ENCODE results near the gene NDUFAF5.

NDUFAF5 gene

DNA sequence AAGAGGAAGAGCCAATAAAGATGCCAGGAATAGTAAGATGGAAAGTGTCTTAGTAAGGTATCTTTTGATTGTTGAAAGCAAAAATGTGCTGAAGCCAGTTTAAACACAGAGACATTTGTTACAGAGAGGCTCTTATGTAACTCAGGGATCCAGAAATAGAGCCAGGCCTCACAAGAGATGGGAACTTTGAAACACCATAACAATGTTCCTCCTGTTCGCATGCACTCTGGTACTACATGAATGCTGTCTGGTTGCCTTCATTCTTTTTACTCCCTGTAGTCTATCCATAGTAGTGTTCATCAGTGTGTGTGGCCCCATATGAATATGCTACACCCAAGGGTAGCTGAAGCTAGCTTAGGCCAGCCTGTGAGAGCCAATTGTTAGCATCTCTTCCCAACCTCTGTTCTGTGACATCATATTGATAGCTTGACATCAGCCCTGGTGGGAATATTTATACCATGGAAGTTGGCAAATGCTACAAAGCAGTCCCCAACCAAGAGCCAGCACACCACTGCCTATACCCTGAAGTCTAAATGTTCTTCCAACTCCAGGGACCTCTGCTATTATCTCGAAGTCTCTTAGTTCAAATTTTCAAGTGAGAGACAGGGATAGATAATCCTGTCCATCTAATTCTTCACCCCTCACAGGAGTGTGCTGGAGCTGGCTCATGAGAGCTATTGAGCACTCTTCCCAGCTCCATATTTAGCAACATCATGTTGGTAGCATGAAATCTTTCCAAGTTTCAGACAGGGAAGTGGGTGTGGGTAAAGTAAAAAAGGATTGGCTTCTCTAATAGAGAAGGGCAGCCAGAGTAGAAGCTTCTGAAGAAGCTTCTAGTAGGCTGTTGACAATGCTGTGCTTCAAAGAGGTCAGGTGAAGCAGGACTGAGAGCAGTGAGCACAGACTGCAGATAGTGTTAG is 7.0 kb downstream of the NDUFAF5 start:
- FAIRE-seq (no peak), DNase-seq (ENCODE audit: insufficient read length, low spot score) (no peak)
- TF ChIP-seq POU2F2 (IDR thresholded peaks at IDR 0.05; ENCODE audit: low read depth, low read length): no peak
- TF ChIP-seq POLR2AphosphoS5 (IDR thresholded peaks at IDR 0.05; ENCODE audit: low read depth, low read length): no peak
- TF ChIP-seq TAF1 (IDR thresholded peaks at IDR 0.05; ENCODE audit: low read depth, low read length): no peak
- TF ChIP-seq SPI1 (IDR thresholded peaks at IDR 0.05; ENCODE audit: low read depth, low read length): no peak
- no peak for TF ChIP-seq POLR2A (IDR thresholded peaks at IDR 0.05; ENCODE audit: low read depth, low read length)
- no peak for TF ChIP-seq PAX5 (IDR thresholded peaks at IDR 0.05; ENCODE audit: insufficient read depth, low read length, severe bottlenecking)

DNA sequence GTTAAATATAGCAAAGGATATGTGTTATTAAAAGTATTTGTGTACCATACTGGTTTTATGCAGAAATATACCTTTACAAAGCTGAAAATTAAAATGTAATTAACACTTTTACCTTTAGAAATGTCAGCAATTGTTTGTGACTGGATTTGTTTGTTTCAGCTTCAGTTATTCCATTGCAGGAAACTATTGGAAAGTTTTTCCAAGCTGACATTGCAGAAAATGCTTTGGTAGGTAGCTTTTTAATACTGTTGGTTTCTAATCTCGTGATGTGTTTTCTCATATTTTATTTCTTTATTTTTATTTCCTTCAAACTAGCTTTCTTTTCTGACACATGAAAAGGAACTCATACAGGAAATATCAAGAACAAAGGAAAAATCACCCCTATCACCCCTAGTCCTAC is 8.2 kb downstream of the NDUFAF5 start:
- FAIRE-seq: no peak
- no peak for TF ChIP-seq POLR2A (IDR thresholded peaks at IDR 0.05; ENCODE audit: low read depth, low read length)
- no peak for TF ChIP-seq SPI1 (IDR thresholded peaks at IDR 0.05; ENCODE audit: low read depth, low read length)
- no peak for TF ChIP-seq TAF1 (IDR thresholded peaks at IDR 0.05; ENCODE audit: low read depth, low read length)
- TF ChIP-seq PAX5 (IDR thresholded peaks at IDR 0.05; ENCODE audit: insufficient read depth, low read length, severe bottlenecking): no peak
- TF ChIP-seq POU2F2 (IDR thresholded peaks at IDR 0.05; ENCODE audit: low read depth, low read length): no peak
- TF ChIP-seq POLR2AphosphoS5 (IDR thresholded peaks at IDR 0.05; ENCODE audit: low read depth, low read length): no peak

DNA sequence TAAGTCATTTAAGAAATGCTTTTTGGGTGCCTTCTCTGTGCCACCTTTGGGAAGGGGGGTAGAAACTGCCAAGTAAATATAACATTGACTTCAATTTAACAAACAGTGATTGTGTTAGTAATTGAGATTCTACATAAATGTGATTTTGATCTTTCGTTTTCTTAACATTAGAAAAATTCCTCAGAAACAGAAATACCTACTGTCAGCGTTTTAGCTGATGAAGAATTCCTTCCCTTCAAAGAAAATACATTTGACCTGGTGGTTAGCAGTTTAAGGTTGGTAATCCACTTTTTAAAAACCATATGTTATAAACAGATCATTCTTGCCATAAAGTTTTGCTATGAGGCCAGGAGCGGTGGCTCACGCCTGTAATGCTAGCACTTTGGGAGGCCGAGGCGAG is 9.8 kb downstream of the NDUFAF5 start:
- DNase-seq (ENCODE audit: insufficient read length, low spot score): no peak
- no peak for TF ChIP-seq SPI1 (IDR thresholded peaks at IDR 0.05; ENCODE audit: low read depth, low read length)
- TF ChIP-seq TAF1 (IDR thresholded peaks at IDR 0.05; ENCODE audit: low read depth, low read length): no peak
- TF ChIP-seq PAX5 (IDR thresholded peaks at IDR 0.05; ENCODE audit: insufficient read depth, low read length, severe bottlenecking): no peak
- no peak for TF ChIP-seq POLR2AphosphoS5 (IDR thresholded peaks at IDR 0.05; ENCODE audit: low read depth, low read length)
- TF ChIP-seq POLR2A (IDR thresholded peaks at IDR 0.05; ENCODE audit: low read depth, low read length): no peak
- TF ChIP-seq POU2F2 (IDR thresholded peaks at IDR 0.05; ENCODE audit: low read depth, low read length): no peak
- FAIRE-seq: no peak

More for the DNA sequence above, 8.2 kb downstream of the NDUFAF5 start:
- no peak for DNase-seq (ENCODE audit: insufficient read length, low spot score)

DNA sequence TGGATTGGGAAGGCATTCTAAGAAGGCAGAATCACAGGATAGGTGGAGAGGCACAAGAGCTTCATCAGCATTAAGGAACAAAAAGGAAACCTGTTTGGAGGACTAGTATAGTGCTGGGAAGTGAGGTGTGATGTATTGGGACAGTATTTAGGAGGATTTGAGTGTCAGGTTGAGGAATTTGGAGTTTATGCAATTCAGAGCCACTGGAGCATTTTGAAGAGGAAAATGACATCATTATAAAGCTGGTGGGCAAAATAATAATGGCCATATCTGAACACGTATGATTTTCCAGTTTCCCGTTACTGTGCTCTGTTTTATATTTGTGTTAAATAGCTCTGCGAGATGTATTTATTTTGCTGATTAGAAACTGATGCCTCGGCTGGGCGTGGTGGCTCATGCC is 14.2 kb downstream of the NDUFAF5 start:
- DNase-seq (ENCODE audit: insufficient read length, low spot score): no peak
- no peak for FAIRE-seq
- TF ChIP-seq SPI1 (IDR thresholded peaks at IDR 0.05; ENCODE audit: low read depth, low read length) (no peak), TAF1 (IDR thresholded peaks at IDR 0.05; ENCODE audit: low read depth, low read length) (no peak), POLR2AphosphoS5 (IDR thresholded peaks at IDR 0.05; ENCODE audit: low read depth, low read length) (no peak), POLR2A (IDR thresholded peaks at IDR 0.05; ENCODE audit: low read depth, low read length) (no peak), POU2F2 (IDR thresholded peaks at IDR 0.05; ENCODE audit: low read depth, low read length) (no peak), PAX5 (IDR thresholded peaks at IDR 0.05; ENCODE audit: insufficient read depth, low read length, severe bottlenecking) (no peak)

DNA sequence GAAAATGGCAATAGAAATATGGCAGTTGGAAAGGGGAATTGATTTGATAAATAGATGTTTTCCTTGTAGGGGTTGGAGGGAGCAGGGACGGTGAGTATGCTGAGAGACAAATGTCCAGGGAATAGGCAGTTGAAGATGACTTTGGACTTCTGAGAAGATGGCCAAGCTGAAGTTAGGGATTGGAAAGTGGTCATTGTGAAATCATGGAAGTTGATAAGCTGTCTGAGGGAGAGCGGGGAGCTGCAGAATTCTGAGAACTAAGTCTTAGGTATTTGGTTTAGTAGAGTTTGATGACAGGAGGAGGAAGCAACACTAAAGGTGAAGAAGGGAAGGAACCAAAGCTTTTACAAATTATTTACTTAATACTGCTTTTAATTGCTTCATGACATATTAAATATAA is 15.1 kb downstream of the NDUFAF5 start:
- no peak for DNase-seq (ENCODE audit: insufficient read length, low spot score)
- TF ChIP-seq POLR2AphosphoS5 (IDR thresholded peaks at IDR 0.05; ENCODE audit: low read depth, low read length) (no peak), POU2F2 (IDR thresholded peaks at IDR 0.05; ENCODE audit: low read depth, low read length) (no peak), POLR2A (IDR thresholded peaks at IDR 0.05; ENCODE audit: low read depth, low read length) (no peak), TAF1 (IDR thresholded peaks at IDR 0.05; ENCODE audit: low read depth, low read length) (no peak), SPI1 (IDR thresholded peaks at IDR 0.05; ENCODE audit: low read depth, low read length) (no peak), PAX5 (IDR thresholded peaks at IDR 0.05; ENCODE audit: insufficient read depth, low read length, severe bottlenecking) (no peak)
- FAIRE-seq: no peak

DNA sequence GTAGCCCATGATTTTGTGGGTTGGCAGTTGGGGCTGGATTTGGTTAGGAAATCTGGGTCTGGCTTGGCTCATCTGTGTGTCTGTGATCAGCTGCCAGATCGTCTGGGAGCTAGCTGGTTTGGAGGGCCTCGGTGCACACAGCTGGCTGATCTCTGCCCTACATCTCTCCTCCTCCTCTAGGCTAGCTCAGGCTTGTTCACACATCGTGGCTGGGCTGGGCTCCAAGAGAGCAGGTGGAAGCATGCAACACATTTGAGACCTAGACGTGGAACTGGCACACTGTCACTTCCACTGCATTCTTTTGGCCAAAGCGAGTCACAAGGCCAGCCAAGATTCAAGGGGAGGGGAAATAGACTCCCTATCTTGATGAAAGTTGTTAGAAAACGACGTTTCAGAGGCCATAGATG is 15.9 kb downstream of the NDUFAF5 start:
- no peak for TF ChIP-seq PAX5 (IDR thresholded peaks at IDR 0.05; ENCODE audit: insufficient read depth, low read length, severe bottlenecking)
- no peak for TF ChIP-seq POU2F2 (IDR thresholded peaks at IDR 0.05; ENCODE audit: low read depth, low read length)
- TF ChIP-seq POLR2A (IDR thresholded peaks at IDR 0.05; ENCODE audit: low read depth, low read length): no peak
- TF ChIP-seq SPI1 (IDR thresholded peaks at IDR 0.05; ENCODE audit: low read depth, low read length): no peak
- TF ChIP-seq POLR2AphosphoS5 (IDR thresholded peaks at IDR 0.05; ENCODE audit: low read depth, low read length): no peak
- TF ChIP-seq TAF1 (IDR thresholded peaks at IDR 0.05; ENCODE audit: low read depth, low read length): no peak
- no peak for DNase-seq (ENCODE audit: insufficient read length, low spot score)
- no peak for FAIRE-seq

DNA sequence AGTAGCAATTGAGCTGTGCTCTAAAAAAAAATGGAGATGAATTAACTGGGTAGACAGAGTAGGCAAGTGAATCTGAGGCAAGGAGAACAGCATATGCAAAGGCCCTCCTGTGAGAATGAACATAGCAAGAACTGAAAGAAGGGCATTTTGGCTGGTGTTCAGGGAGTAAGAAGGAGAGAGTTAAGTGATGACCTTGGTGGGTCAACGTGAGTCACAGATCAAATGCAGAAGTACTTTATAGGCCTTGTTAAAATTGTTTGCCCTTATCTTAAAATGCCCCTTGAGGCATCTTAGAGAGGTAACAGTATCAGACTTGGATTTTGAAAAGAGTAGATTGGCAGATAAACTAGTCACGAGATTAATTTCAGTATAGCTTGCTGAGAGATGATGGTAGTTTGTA is 24.5 kb downstream of the NDUFAF5 start:
- TF ChIP-seq POU2F2 (IDR thresholded peaks at IDR 0.05; ENCODE audit: low read depth, low read length) (no peak), POLR2AphosphoS5 (IDR thresholded peaks at IDR 0.05; ENCODE audit: low read depth, low read length) (no peak), PAX5 (IDR thresholded peaks at IDR 0.05; ENCODE audit: insufficient read depth, low read length, severe bottlenecking) (no peak), TAF1 (IDR thresholded peaks at IDR 0.05; ENCODE audit: low read depth, low read length) (no peak), SPI1 (IDR thresholded peaks at IDR 0.05; ENCODE audit: low read depth, low read length) (no peak)
- DNase-seq (ENCODE audit: insufficient read length, low spot score) (no peak), FAIRE-seq (no peak)

DNA sequence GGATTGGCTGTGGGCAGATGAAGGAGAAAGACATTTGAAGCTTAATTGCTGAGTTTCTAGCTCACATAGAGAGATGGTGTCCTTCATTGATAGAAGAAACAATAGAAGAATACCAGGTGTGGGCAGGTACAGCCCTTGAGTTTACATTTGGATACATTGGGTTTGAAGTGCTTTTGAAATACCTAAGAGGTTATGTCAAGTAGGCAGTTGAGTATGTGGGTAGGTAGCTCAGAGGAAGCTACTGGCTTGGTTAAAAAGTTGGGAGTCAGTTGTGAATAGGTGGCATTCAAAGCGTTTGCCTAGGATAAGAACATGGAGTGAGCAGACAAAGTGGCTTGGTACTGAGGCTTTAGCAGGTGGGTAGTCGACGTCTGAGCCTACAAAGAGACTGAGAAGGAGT is 25.0 kb downstream of the NDUFAF5 start:
- TF ChIP-seq PAX5 (IDR thresholded peaks at IDR 0.05; ENCODE audit: insufficient read depth, low read length, severe bottlenecking) (no peak), POLR2A (IDR thresholded peaks at IDR 0.05; ENCODE audit: low read depth, low read length) (no peak), TAF1 (IDR thresholded peaks at IDR 0.05; ENCODE audit: low read depth, low read length) (no peak), POLR2AphosphoS5 (IDR thresholded peaks at IDR 0.05; ENCODE audit: low read depth, low read length) (no peak), POU2F2 (IDR thresholded peaks at IDR 0.05; ENCODE audit: low read depth, low read length) (no peak), SPI1 (IDR thresholded peaks at IDR 0.05; ENCODE audit: low read depth, low read length) (no peak)
- no peak for DNase-seq (ENCODE audit: insufficient read length, low spot score)
- FAIRE-seq: no peak

DNA sequence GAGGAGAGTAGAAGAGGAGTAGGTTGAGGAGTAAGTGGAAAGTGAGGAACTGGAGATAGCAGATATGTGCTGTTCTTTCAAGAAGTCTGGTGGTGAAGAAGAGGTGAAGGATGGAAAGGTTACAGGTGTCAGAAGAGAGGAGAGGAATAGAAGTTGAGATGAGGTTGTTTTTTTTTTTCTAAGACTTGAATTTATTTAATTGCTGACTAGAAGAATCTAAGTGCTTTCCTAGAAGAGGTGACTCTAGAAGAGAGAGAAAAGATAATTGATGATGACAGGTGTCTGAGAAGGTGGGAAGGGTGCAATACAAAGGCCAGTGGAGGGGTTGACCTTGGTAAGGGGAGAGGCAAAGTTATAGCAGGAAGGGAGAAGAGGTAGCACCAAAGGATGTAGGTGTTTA is 25.6 kb downstream of the NDUFAF5 start:
- no peak for FAIRE-seq
- no peak for DNase-seq (ENCODE audit: insufficient read length, low spot score)
- TF ChIP-seq POLR2AphosphoS5 (IDR thresholded peaks at IDR 0.05; ENCODE audit: low read depth, low read length): no peak
- TF ChIP-seq POLR2A (IDR thresholded peaks at IDR 0.05; ENCODE audit: low read depth, low read length): no peak
- TF ChIP-seq SPI1 (IDR thresholded peaks at IDR 0.05; ENCODE audit: low read depth, low read length): no peak
- no peak for TF ChIP-seq TAF1 (IDR thresholded peaks at IDR 0.05; ENCODE audit: low read depth, low read length)
- no peak for TF ChIP-seq PAX5 (IDR thresholded peaks at IDR 0.05; ENCODE audit: insufficient read depth, low read length, severe bottlenecking)
- no peak for TF ChIP-seq POU2F2 (IDR thresholded peaks at IDR 0.05; ENCODE audit: low read depth, low read length)

All from GM12891 (cell line).